GM18505 (cell line): ENCODE results near the gene TANC1.

Experiments used
- ATAC-seq: cut with Tn5 transposase; IDR thresholded peaks from one replicate; pipeline ENCODE4 v1.9.1; 2021; ENCODE audit not compliant: unreplicated experiment
- POLR2A ChIP-seq: IDR thresholded peaks from 4 replicates; pipeline ENCODE4 v1.6.1; 2011; ENCODE audit warnings: borderline replicate concordance; ENCODE audit not compliant: insufficient read depth, insufficient read length; ENCODE audit errors: extremely low read depth

Gene TANC1

GRCh38 chr2:158940356-158940755 is 28.1 kb upstream of the TANC1 start:
- no peak for TF ChIP-seq POLR2A

GRCh38 chr2:158943973-158944372 is 24.5 kb upstream of the TANC1 start:
- TF ChIP-seq POLR2A, result no peak
- no peak for ATAC-seq

More at GRCh38 chr2:158940356-158940755, 28.1 kb upstream of the TANC1 start:
- no peak for ATAC-seq

GRCh38 chr2:158948964-158949699 is 19.3 kb upstream of the TANC1 start:
- no peak for ATAC-seq
- TF ChIP-seq POLR2A, result no peak

- ATAC-seq, result no peak
- no peak for TF ChIP-seq POLR2A
These were observed 15.0 kb upstream of the TANC1 start for GRCh38 chr2:158953454-158953853.

- ATAC-seq, result no peak
- TF ChIP-seq POLR2A, result no peak
These were observed 14.3 kb upstream of the TANC1 start for GRCh38 chr2:158953926-158954763.

GRCh38 chr2:158955842-158956365 is 12.5 kb upstream of the TANC1 start:
- TF ChIP-seq POLR2A, result no peak

GRCh38 chr2:158958365-158958764 is 10.1 kb upstream of the TANC1 start:
- no peak for ATAC-seq
- TF ChIP-seq POLR2A, result no peak

More at GRCh38 chr2:158955842-158956365, 12.5 kb upstream of the TANC1 start:
- no peak for ATAC-seq

GRCh38 chr2:158960193-158960592 is 8.2 kb upstream of the TANC1 start:
- no peak for ATAC-seq
- no peak for TF ChIP-seq POLR2A

- TF ChIP-seq POLR2A, result no peak
- ATAC-seq, result no peak
These were observed 6.4 kb upstream of the TANC1 start for GRCh38 chr2:158962074-158962473.

- no peak for ATAC-seq
- no peak for TF ChIP-seq POLR2A
These were observed 5.4 kb upstream of the TANC1 start for GRCh38 chr2:158963071-158963470.

- no peak for TF ChIP-seq POLR2A
- ATAC-seq, result no peak
These were observed 3.3 kb upstream of the TANC1 start for GRCh38 chr2:158965107-158965506.

- ATAC-seq, result no peak
- no peak for TF ChIP-seq POLR2A
These were observed 2.8 kb upstream of the TANC1 start for GRCh38 chr2:158965641-158966040.

- ATAC-seq, result no peak
- TF ChIP-seq POLR2A, result no peak
These were observed 2.1 kb upstream of the TANC1 start for GRCh38 chr2:158966312-158966711.
